ENCODE measurements around the gene SLC8A1.

SLC8A1 gene

DNA sequence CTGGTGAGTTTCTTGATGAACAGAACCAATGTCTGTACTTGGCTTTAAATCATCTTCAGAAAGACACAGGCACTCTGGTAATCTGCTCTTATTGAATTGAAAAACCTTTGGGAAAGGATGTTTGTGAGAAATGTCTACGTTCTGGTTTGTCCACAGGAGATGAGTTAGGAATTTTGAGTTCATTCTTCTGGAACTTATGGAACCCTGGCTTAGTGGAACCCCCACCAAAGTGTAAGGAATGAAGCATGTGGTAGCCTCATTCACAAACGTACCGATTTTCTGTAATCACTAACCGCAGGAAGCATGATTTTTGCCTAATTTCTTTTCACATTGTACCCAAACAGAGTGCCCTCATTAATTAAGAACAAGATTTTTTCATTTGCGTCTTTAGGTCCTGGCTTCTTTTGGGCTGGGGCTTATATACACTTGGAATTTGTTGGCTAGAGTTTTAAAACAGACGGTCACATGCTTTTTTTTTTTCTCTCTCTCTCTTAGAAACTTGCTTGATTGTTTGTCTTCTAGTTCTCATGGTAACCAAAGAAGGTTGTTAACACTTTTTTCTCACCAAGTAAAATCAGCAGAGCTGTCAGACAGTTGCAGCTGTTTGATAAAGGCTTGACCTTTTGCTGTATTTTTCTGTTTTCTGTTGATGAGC lies 358.7 kb downstream of the SLC8A1 start:
- TF ChIP-seq ZFP3 (CRISPR knock-in tag; IDR thresholded peaks at IDR 0.05) (no peak), CSDC2 (CRISPR knock-in tag; IDR thresholded peaks at IDR 0.05) (no peak), ZNF8 (CRISPR knock-in tag; IDR thresholded peaks at IDR 0.05) (no peak), PATZ1 (CRISPR knock-in tag; IDR thresholded peaks at IDR 0.05; ENCODE audit: borderline replicate concordance) (no peak), RARB (CRISPR knock-in tag; IDR thresholded peaks at IDR 0.05) (no peak), PPARA (CRISPR knock-in tag; IDR thresholded peaks at IDR 0.05; ENCODE audit: borderline replicate concordance) (no peak), ZNF565 (CRISPR knock-in tag; conservative IDR thresholded peaks at IDR 0.05; ENCODE audit: low read depth) (no peak), TCF4 (CRISPR knock-in tag; IDR thresholded peaks at IDR 0.05; ENCODE audit: borderline replicate concordance) (no peak), GLIS3 (CRISPR knock-in tag; IDR thresholded peaks at IDR 0.05) (no peak), ARNTL (CRISPR knock-in tag; IDR thresholded peaks at IDR 0.05; ENCODE audit: borderline replicate concordance, low read depth) (no peak), ZC3H10 (CRISPR knock-in tag; IDR thresholded peaks at IDR 0.05) (no peak), BACH2 (CRISPR knock-in tag; IDR thresholded peaks at IDR 0.05; ENCODE audit: borderline replicate concordance) (no peak), POU6F1 (CRISPR knock-in tag; IDR thresholded peaks at IDR 0.05; ENCODE audit: borderline replicate concordance, low read depth) (no peak), ZNF70 (CRISPR knock-in tag; IDR thresholded peaks at IDR 0.05) (no peak), ZFP30 (CRISPR knock-in tag; IDR thresholded peaks at IDR 0.05) (no peak), OSR1 (CRISPR knock-in tag; IDR thresholded peaks at IDR 0.05) (no peak), ISL1 (CRISPR knock-in tag; IDR thresholded peaks at IDR 0.05) (no peak), TOX (CRISPR knock-in tag; IDR thresholded peaks at IDR 0.05; ENCODE audit: borderline replicate concordance) (no peak)
- TF ChIP-seq, protein P1, sequence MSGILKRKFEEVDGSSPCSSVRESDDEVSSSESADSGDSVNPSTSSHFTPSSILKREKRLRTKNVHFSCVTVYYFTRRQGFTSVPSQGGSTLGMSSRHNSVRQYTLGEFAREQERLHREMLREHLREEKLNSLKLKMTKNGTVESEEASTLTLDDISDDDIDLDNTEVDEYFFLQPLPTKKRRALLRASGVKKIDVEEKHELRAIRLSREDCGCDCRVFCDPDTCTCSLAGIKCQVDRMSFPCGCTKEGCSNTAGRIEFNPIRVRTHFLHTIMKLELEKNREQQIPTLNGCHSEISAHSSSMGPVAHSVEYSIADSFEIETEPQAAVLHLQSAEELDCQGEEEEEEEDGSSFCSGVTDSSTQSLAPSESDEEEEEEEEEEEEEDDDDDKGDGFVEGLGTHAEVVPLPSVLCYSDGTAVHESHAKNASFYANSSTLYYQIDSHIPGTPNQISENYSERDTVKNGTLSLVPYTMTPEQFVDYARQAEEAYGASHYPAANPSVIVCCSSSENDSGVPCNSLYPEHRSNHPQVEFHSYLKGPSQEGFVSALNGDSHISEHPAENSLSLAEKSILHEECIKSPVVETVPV (CRISPR knock-in tag; IDR thresholded peaks at IDR 0.05), result no peak

GRCh38 chr2:40090044-40090443 lies 361.8 kb downstream of the SLC8A1 start:
- ATAC-seq, result no peak
- TF ChIP-seq ZNF70 (CRISPR knock-in tag; IDR thresholded peaks at IDR 0.05), result no peak
- no peak for TF ChIP-seq OSR1 (CRISPR knock-in tag; IDR thresholded peaks at IDR 0.05)
- TF ChIP-seq ZFP3 (CRISPR knock-in tag; IDR thresholded peaks at IDR 0.05), result no peak
- TF ChIP-seq CSDC2 (CRISPR knock-in tag; IDR thresholded peaks at IDR 0.05), result no peak
- no peak for TF ChIP-seq POU6F1 (CRISPR knock-in tag; IDR thresholded peaks at IDR 0.05; ENCODE audit: borderline replicate concordance, low read depth)
- no peak for TF ChIP-seq BACH2 (CRISPR knock-in tag; IDR thresholded peaks at IDR 0.05; ENCODE audit: borderline replicate concordance)
- TF ChIP-seq PATZ1 (CRISPR knock-in tag; IDR thresholded peaks at IDR 0.05; ENCODE audit: borderline replicate concordance), result no peak
- TF ChIP-seq, protein P2, sequence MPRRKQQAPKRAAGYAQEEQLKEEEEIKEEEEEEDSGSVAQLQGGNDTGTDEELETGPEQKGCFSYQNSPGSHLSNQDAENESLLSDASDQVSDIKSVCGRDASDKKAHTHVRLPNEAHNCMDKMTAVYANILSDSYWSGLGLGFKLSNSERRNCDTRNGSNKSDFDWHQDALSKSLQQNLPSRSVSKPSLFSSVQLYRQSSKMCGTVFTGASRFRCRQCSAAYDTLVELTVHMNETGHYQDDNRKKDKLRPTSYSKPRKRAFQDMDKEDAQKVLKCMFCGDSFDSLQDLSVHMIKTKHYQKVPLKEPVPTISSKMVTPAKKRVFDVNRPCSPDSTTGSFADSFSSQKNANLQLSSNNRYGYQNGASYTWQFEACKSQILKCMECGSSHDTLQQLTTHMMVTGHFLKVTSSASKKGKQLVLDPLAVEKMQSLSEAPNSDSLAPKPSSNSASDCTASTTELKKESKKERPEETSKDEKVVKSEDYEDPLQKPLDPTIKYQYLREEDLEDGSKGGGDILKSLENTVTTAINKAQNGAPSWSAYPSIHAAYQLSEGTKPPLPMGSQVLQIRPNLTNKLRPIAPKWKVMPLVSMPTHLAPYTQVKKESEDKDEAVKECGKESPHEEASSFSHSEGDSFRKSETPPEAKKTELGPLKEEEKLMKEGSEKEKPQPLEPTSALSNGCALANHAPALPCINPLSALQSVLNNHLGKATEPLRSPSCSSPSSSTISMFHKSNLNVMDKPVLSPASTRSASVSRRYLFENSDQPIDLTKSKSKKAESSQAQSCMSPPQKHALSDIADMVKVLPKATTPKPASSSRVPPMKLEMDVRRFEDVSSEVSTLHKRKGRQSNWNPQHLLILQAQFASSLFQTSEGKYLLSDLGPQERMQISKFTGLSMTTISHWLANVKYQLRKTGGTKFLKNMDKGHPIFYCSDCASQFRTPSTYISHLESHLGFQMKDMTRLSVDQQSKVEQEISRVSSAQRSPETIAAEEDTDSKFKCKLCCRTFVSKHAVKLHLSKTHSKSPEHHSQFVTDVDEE (CRISPR knock-in tag; IDR thresholded peaks at IDR 0.05), result no peak
- no peak for TF ChIP-seq PPARA (CRISPR knock-in tag; IDR thresholded peaks at IDR 0.05; ENCODE audit: borderline replicate concordance)
- TF ChIP-seq TOX (CRISPR knock-in tag; IDR thresholded peaks at IDR 0.05; ENCODE audit: borderline replicate concordance), result no peak
- TF ChIP-seq RARB (CRISPR knock-in tag; IDR thresholded peaks at IDR 0.05), result no peak
- TF ChIP-seq ZFP30 (CRISPR knock-in tag; IDR thresholded peaks at IDR 0.05), result no peak
- TF ChIP-seq TCF4 (CRISPR knock-in tag; IDR thresholded peaks at IDR 0.05; ENCODE audit: borderline replicate concordance), result no peak
- no peak for TF ChIP-seq ZC3H10 (CRISPR knock-in tag; IDR thresholded peaks at IDR 0.05)
- no peak for TF ChIP-seq ZNF565 (CRISPR knock-in tag; conservative IDR thresholded peaks at IDR 0.05; ENCODE audit: low read depth)
- TF ChIP-seq ISL1 (CRISPR knock-in tag; IDR thresholded peaks at IDR 0.05), result no peak
- no peak for TF ChIP-seq ZNF8 (CRISPR knock-in tag; IDR thresholded peaks at IDR 0.05)
- TF ChIP-seq GLIS3 (CRISPR knock-in tag; IDR thresholded peaks at IDR 0.05), result no peak
- TF ChIP-seq, protein P3, sequence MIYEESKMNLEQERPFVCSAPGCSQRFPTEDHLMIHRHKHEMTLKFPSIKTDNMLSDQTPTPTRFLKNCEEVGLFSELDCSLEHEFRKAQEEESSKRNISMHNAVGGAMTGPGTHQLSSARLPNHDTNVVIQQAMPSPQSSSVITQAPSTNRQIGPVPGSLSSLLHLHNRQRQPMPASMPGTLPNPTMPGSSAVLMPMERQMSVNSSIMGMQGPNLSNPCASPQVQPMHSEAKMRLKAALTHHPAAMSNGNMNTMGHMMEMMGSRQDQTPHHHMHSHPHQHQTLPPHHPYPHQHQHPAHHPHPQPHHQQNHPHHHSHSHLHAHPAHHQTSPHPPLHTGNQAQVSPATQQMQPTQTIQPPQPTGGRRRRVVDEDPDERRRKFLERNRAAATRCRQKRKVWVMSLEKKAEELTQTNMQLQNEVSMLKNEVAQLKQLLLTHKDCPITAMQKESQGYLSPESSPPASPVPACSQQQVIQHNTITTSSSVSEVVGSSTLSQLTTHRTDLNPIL (CRISPR knock-in tag; IDR thresholded peaks at IDR 0.05; ENCODE audit: low read depth), result no peak
- no peak for TF ChIP-seq ESRRG (CRISPR knock-in tag; IDR thresholded peaks at IDR 0.05)

More for the DNA sequence above, 358.7 kb downstream of the SLC8A1 start:
- ATAC-seq, result no peak

Measured in SK-N-SH treated with all-trans-retinoic acid at 6 μM for 48 hours (cell line).